ENCODE results near the gene MCF2. TPM values are rescaled to one million over a fixed set of nuclear protein-coding genes. Genes with fewer than 3 reads are reported as not detected.

MCF2 gene
- total and polyA plus RNA-seq, 9 donors = 0.11 to 0.48 (median 0.21) TPM

DNA sequence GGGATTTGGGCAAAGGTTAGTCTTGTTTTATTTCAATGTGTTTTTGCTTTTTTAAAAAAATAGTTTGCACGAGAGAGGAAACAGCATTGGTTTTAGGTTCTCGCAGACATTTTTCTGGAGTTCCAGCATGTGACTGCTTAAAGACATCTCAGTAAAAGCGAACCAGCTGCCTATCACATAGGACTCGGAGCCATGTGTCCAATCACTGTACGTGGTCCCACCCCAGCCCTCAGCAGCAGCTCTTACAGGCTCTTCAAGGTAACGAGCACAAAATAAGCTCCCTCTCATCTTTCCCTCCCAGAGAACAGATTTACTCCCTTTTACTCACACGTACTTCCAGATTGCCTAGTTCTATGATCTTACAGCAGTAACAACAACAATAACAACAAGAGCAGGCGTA lies 68.7 kb downstream of the MCF2 start:
- no peak overlapping the region for H3K27ac ChIP-seq (ENCODE audit: low read length)
- H3K9me3 ChIP-seq (replicated peaks; ENCODE audit: control insufficient read depth, low read depth, low read length) = no peaks in the 10 kb centered on the region
- H3K36me3 ChIP-seq (ENCODE audit: control insufficient read depth, insufficient read depth, low read length) = no peaks in the 10 kb centered on the region
- WGBS (ENCODE audit: insufficient coverage) = 67% methylated on average over 7 of the region's 8 CpGs
- H3K4me3 ChIP-seq (ENCODE audit: low read length) = no peak overlapping the region
- no peak for DNase-seq
- no peaks in the 10 kb centered on the region for H3K4me1 ChIP-seq (ENCODE audit: control insufficient read depth, insufficient read depth, low read length)
- peaks cover 5% of the 10 kb centered on the region for H3K27me3 ChIP-seq (ENCODE audit: control insufficient read depth, insufficient read depth, low read length)

DNA sequence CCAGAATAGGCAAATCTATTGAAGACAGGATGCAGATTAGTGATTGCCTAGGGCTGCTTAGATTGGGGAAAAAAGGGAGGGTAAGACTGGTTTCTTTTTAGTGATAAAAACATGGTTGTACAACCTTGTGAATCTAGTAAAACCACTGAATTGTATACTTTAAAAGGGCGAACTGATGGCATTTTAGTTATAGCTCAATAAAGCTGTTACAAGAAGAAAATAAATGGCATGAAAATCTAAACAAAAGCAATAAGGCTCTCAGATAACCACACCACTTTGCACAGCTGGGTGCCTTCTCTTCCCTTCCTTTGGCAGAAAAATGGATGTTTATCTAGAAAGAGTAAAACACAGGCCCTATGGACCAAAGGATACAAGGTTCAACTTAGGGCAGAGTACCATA lies 107.9 kb downstream of the MCF2 start:
- H3K9me3 ChIP-seq (replicated peaks; ENCODE audit: control insufficient read depth, low read depth, low read length) = no peaks in the 10 kb centered on the region
- no peaks in the 10 kb centered on the region for H3K36me3 ChIP-seq (ENCODE audit: control insufficient read depth, insufficient read depth, low read length)
- no CpG with 5 or more reads among the region's 1 CpG for WGBS (ENCODE audit: insufficient coverage)
- H3K4me3 ChIP-seq (ENCODE audit: low read length) = no peak overlapping the region
- no peak for DNase-seq
- no peaks in the 10 kb centered on the region for H3K4me1 ChIP-seq (ENCODE audit: control insufficient read depth, insufficient read depth, low read length)
- no peaks in the 10 kb centered on the region for H3K27me3 ChIP-seq (ENCODE audit: control insufficient read depth, insufficient read depth, low read length)
- no peak overlapping the region for H3K27ac ChIP-seq (ENCODE audit: low read length)

DNA sequence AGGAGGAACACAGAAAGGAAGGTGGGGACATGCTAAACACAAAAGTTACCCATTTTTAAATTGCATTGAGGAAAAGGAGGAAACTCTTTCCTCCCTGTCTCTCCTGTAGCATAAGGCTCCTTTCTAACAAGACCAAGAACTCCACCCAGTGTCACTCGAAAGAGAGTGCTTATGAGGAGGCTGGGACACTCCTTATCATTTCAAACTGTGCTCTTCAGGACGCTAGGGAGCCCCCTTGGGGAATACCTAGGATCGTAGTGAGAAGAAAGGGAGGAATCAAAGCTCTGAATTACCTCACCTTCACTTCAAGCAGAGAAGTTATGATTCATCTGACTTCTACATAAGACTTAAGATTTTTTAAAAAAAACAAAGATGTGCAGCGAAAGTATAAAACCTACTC lies 111.9 kb downstream of the MCF2 start:
- Histone ChIP-seq H3K4me1 (ENCODE audit: control insufficient read depth, insufficient read depth, low read length) (no peaks in the 10 kb centered on the region), H3K9me3 (replicated peaks; ENCODE audit: control insufficient read depth, low read depth, low read length) (no peaks in the 10 kb centered on the region), H3K27me3 (ENCODE audit: control insufficient read depth, insufficient read depth, low read length) (no peaks in the 10 kb centered on the region), H3K36me3 (ENCODE audit: control insufficient read depth, insufficient read depth, low read length) (no peaks in the 10 kb centered on the region), H3K27ac (ENCODE audit: low read length) (no peak overlapping the region), H3K4me3 (ENCODE audit: low read length) (no peak overlapping the region)
- DNase-seq = no peak
- no CpG with 5 or more reads among the region's 4 CpGs for WGBS (ENCODE audit: insufficient coverage)

DNA sequence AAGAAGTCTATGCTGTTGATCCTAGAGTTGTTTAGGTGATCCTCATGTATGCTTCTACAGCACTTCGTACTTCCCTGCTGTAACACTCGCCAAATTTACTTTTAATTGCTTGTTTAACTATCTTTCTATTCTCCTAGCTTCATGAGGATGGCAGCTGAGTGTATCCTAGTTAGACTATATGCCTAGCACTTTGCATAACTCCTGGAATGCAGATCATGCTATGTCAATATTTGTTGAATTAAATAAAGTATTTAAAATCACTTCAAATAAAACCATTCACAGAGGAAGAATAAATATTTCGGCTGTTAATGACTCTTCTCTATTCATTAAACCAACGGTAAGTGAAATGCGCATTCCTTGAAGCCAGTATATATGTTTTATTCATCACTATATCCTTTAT lies 122.4 kb downstream of the MCF2 start:
- no peak overlapping the region for H3K4me3 ChIP-seq (ENCODE audit: low read length)
- no peaks in the 10 kb centered on the region for H3K4me1 ChIP-seq (ENCODE audit: control insufficient read depth, insufficient read depth, low read length)
- WGBS (ENCODE audit: insufficient coverage) = no CpG with 5 or more reads among the region's 5 CpGs

DNA sequence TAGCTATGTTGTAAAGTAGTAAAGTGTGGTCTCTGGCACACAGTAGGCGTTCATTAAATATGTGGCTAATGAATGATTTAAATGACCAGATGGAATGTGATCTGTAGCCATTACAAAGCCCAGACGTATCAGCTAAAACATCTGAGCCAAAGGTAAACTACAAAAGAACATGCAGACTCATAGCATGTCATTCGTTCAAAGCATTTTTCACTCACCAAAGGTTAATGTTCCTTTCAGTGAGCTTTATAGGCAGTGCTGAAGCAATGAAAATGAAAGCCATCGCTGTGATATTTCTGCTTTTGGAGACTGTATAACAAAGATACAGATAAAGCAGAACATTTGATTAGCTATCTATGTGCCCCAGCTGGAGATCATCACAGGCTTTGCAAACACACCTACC lies 126.9 kb downstream of the MCF2 start:
- H3K27ac ChIP-seq (ENCODE audit: low read length) = no peak overlapping the region
- no peaks in the 10 kb centered on the region for H3K36me3 ChIP-seq (ENCODE audit: control insufficient read depth, insufficient read depth, low read length)
- H3K4me1 ChIP-seq (ENCODE audit: control insufficient read depth, insufficient read depth, low read length) = no peaks in the 10 kb centered on the region
- no CpG with 5 or more reads among the region's 4 CpGs for WGBS (ENCODE audit: insufficient coverage)
- DNase-seq = no peak
- no peaks in the 10 kb centered on the region for H3K27me3 ChIP-seq (ENCODE audit: control insufficient read depth, insufficient read depth, low read length)
- H3K4me3 ChIP-seq (ENCODE audit: low read length) = no peak overlapping the region
- H3K9me3 ChIP-seq (replicated peaks; ENCODE audit: control insufficient read depth, low read depth, low read length) = no peaks in the 10 kb centered on the region

More for the DNA sequence above, 122.4 kb downstream of the MCF2 start:
- DNase-seq = no peak
- Histone ChIP-seq H3K36me3 (ENCODE audit: control insufficient read depth, insufficient read depth, low read length) (no peaks in the 10 kb centered on the region), H3K9me3 (replicated peaks; ENCODE audit: control insufficient read depth, low read depth, low read length) (no peaks in the 10 kb centered on the region), H3K27ac (ENCODE audit: low read length) (no peak overlapping the region), H3K27me3 (ENCODE audit: control insufficient read depth, insufficient read depth, low read length) (no peaks in the 10 kb centered on the region)

DNA sequence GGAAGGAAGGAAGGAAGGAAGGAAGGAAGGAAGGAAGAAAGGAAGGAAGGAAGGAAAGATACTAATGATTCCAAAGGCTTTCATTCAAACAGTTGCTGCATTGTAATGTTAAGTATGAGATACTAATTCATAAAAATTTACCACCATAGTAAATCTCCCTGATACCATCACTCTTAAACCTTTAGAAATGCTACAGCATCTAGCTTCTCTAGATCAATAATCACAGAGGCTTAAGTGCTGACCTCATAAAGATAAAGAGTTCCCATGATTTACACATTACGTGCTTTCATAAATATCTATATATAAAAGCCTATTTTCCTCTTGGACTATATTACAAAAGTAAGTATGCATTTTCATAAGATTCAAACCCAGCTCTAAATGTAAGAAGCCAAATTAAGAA lies 141.0 kb downstream of the MCF2 start:
- Histone ChIP-seq H3K36me3 (ENCODE audit: control insufficient read depth, insufficient read depth, low read length) (no peaks in the 10 kb centered on the region), H3K27ac (ENCODE audit: low read length) (no peak overlapping the region), H3K4me3 (ENCODE audit: low read length) (no peak overlapping the region), H3K4me1 (ENCODE audit: control insufficient read depth, insufficient read depth, low read length) (no peaks in the 10 kb centered on the region), H3K9me3 (replicated peaks; ENCODE audit: control insufficient read depth, low read depth, low read length) (no peaks in the 10 kb centered on the region), H3K27me3 (ENCODE audit: control insufficient read depth, insufficient read depth, low read length) (peaks cover 2% of the 10 kb centered on the region)
- no peak for DNase-seq
- no CpG with 5 or more reads among the region's 1 CpG for WGBS (ENCODE audit: insufficient coverage)

DNA sequence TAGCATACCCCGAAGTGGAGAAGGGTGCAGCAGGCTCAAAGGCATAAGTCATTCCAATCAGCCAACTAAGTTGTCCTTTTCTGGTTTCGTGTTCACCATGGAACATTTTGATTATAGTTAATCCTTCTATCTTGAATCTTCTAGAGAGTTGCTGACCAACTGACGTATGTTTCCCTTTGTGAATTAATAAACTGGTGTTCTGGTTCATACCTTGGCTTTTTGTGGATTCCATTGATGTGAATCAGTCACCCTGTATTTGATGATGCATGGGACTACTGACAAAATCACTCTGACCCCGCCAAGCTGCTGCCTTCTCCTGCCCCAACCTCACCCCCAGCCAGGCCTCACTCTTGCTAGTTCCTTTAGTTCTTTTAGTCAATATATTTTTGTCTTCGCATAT lies 144.7 kb downstream of the MCF2 start:
- no peaks in the 10 kb centered on the region for H3K36me3 ChIP-seq (ENCODE audit: control insufficient read depth, insufficient read depth, low read length)
- no CpG with 5 or more reads among the region's 5 CpGs for WGBS (ENCODE audit: insufficient coverage)
- H3K27me3 ChIP-seq (ENCODE audit: control insufficient read depth, insufficient read depth, low read length) = peaks cover 2% of the 10 kb centered on the region

DNA sequence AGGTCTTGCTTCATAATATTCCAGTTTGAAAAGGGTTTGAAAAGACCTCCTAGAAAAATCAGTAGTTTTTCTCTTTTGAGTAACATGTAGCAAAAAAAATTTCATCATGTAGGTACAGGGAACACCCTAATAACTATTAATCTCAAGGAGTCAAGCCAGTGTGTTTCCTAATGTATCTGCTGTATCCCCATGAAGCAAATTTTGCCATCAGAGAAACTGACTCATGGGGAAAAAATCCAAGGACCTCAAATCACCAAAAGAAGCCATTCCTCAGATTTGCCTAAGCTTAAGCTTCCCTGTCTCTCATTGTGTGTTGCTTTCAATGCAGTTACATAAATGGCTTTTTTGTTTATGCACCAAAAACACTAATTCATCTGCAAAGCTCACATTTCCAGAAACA lies 147.7 kb downstream of the MCF2 start:
- no peaks in the 10 kb centered on the region for H3K9me3 ChIP-seq (replicated peaks; ENCODE audit: control insufficient read depth, low read depth, low read length)
- H3K4me1 ChIP-seq (ENCODE audit: control insufficient read depth, insufficient read depth, low read length) = no peaks in the 10 kb centered on the region
- H3K27me3 ChIP-seq (ENCODE audit: control insufficient read depth, insufficient read depth, low read length) = peaks cover 6% of the 10 kb centered on the region
- H3K36me3 ChIP-seq (ENCODE audit: control insufficient read depth, insufficient read depth, low read length) = no peaks in the 10 kb centered on the region
- no peak overlapping the region for H3K27ac ChIP-seq (ENCODE audit: low read length)
- no peak for DNase-seq
- no peak overlapping the region for H3K4me3 ChIP-seq (ENCODE audit: low read length)

More for the DNA sequence above, 144.7 kb downstream of the MCF2 start:
- no peaks in the 10 kb centered on the region for H3K9me3 ChIP-seq (replicated peaks; ENCODE audit: control insufficient read depth, low read depth, low read length)
- H3K4me1 ChIP-seq (ENCODE audit: control insufficient read depth, insufficient read depth, low read length) = no peaks in the 10 kb centered on the region
- no peak overlapping the region for H3K4me3 ChIP-seq (ENCODE audit: low read length)
- H3K27ac ChIP-seq (ENCODE audit: low read length) = no peak overlapping the region
- DNase-seq = no peak

DNA sequence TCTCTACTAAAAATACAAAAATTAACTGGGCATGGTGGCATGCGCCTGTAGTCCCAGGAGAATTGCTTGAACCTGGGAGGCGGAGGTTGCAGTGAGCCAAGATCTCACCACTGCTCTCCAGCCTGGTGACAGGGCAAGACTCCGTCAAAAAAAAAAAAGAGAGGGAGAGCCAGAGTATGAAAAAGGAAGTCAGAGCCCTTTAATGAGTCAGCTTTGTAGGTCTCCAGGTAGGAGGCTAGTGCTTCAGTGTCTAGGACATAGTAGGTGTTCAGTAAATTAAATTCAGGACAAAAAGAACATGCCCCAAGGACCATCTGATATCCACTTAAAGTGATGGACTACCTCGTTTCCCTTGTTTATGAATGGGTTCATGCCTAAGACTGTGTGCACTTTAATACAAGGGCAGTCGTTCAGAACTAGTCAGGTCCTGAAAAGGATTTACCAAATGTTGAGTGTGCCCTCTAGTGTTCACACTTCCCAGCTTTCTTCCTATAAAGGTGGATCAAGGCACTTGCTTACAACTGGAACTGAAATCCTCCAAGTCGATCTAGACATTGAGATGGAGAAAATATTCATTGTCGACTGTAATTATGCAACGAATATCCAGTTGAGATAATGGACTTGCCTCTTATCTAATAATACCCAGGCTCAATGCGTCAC lies 148.5 kb downstream of the MCF2 start:
- no peaks in the 10 kb centered on the region for H3K36me3 ChIP-seq (ENCODE audit: control insufficient read depth, insufficient read depth, low read length)
- no peak overlapping the region for H3K4me3 ChIP-seq (ENCODE audit: low read length)
- H3K27ac ChIP-seq (ENCODE audit: low read length) = no peak overlapping the region
- WGBS (ENCODE audit: insufficient coverage) = 48% methylated on average over 5 of the region's 9 CpGs
- no peaks in the 10 kb centered on the region for H3K9me3 ChIP-seq (replicated peaks; ENCODE audit: control insufficient read depth, low read depth, low read length)
- no peaks in the 10 kb centered on the region for H3K4me1 ChIP-seq (ENCODE audit: control insufficient read depth, insufficient read depth, low read length)
- H3K27me3 ChIP-seq (ENCODE audit: control insufficient read depth, insufficient read depth, low read length) = peaks cover 7% of the 10 kb centered on the region
- DNase-seq = peak; percentile 78

DNA sequence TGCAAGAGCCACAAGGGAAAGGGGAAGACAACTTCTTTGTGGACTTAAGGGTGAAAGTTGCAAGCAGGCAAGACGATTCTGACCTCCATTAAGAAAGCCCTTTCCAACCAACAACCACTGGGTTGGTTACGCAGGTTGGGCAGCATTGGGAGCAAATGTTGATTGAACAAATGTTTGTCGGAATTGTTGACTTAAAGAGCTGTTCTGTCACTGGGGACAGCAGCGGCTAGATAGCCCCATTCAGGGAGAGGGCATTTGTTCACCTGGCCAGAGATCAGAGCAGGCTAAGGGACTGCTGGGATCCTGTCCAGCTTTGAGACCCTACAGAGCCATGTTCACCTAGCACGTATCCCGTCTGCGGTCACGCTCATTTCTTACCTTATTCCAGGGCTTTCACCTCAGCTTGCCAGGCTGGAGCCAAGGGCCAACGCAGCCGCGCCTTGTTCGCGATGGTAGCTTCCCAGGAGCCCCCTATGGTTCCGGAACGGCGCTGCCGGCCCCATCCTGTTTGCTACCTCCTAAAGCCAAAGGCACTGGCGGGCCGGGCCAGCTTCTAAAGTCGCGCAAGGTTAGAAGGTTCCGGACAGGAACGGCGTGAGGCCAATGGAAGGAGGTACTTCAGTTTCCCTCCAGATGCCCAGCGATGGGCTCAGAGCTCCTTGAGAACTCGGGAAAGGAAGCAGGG lies 152.8 kb downstream of the MCF2 start:
- H3K4me1 ChIP-seq (ENCODE audit: control insufficient read depth, insufficient read depth, low read length) = no peaks in the 10 kb centered on the region
- no peak overlapping the region for H3K4me3 ChIP-seq (ENCODE audit: low read length)
- no peak for DNase-seq
- no peaks in the 10 kb centered on the region for H3K9me3 ChIP-seq (replicated peaks; ENCODE audit: control insufficient read depth, low read depth, low read length)
- no peaks in the 10 kb centered on the region for H3K36me3 ChIP-seq (ENCODE audit: control insufficient read depth, insufficient read depth, low read length)
- no peak overlapping the region for H3K27ac ChIP-seq (ENCODE audit: low read length)
- WGBS (ENCODE audit: insufficient coverage) = 67% methylated on average over 24 of the region's 26 CpGs
- H3K27me3 ChIP-seq (ENCODE audit: control insufficient read depth, insufficient read depth, low read length) = peaks cover 7% of the 10 kb centered on the region

DNA sequence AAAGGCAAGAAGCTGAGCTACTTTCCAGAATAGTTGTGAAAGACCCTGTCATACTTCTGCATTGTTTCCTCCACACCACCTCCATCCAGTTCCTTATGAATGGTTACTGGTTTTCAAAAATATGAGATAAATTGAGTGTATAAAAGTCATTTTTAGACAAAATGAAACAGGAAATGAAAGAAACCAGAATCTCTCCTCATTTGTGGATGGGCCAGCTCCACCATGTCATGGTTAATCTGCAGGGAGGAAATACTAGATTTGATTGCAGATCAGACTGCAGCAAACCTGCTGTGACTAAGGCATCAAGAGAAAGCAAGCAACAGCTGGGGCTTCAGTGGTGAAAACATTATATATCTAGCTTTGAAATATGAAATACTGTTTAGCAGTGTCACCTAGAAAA lies 153.6 kb downstream of the MCF2 start:
- no peak overlapping the region for H3K4me3 ChIP-seq (ENCODE audit: low read length)
- no peaks in the 10 kb centered on the region for H3K9me3 ChIP-seq (replicated peaks; ENCODE audit: control insufficient read depth, low read depth, low read length)
- no peak for DNase-seq
- H3K27me3 ChIP-seq (ENCODE audit: control insufficient read depth, insufficient read depth, low read length) = peaks cover 7% of the 10 kb centered on the region
- no peaks in the 10 kb centered on the region for H3K4me1 ChIP-seq (ENCODE audit: control insufficient read depth, insufficient read depth, low read length)
- no peak overlapping the region for H3K27ac ChIP-seq (ENCODE audit: low read length)
- no peaks in the 10 kb centered on the region for H3K36me3 ChIP-seq (ENCODE audit: control insufficient read depth, insufficient read depth, low read length)

Data from muscle of leg (tissue), 11 donors.